ENCODE data around the gene DSCAM.

Gene DSCAM

GRCh38 chr21:40706806-40707655 is 139.9 kb downstream of the DSCAM start:
- TF ChIP-seq CTCF (IDR thresholded peaks at IDR 0.05; ENCODE audit: low read length) (no peak), EZH2 (IDR thresholded peaks at IDR 0.05; ENCODE audit: borderline replicate concordance, low read length) (no peak)
- Histone ChIP-seq H3K9me3 (ENCODE audit: low read length) (no peaks in the 10 kb centered on the region), H3K9me2 (ENCODE audit: low read depth, low read length) (no peaks in the 10 kb centered on the region), H3K4me3 (ENCODE audit: low read depth, low read length, poor library complexity, severe bottlenecking) (no peak overlapping the region), H2AFZ (ENCODE audit: low read length) (no peak overlapping the region), H3K27ac (ENCODE audit: low read depth, low read length, poor library complexity, severe bottlenecking) (no peak overlapping the region), H3K4me2 (ENCODE audit: low read length) (no peak overlapping the region), H3F3A (ENCODE audit: insufficient read depth, low read length) (no peaks in the 10 kb centered on the region), H3K36me3 (ENCODE audit: insufficient read depth, low read length) (no peaks in the 10 kb centered on the region), H4K20me1 (ENCODE audit: insufficient read depth, low read length) (no peaks in the 10 kb centered on the region), H3K9ac (ENCODE audit: low read length) (no peak overlapping the region), H3K79me2 (ENCODE audit: insufficient read depth, low read length) (no peaks in the 10 kb centered on the region), H3K4me1 (ENCODE audit: insufficient read depth, low read length, severe bottlenecking) (no peaks in the 10 kb centered on the region), H3K27me3 (ENCODE audit: insufficient read depth, low read length) (no peaks in the 10 kb centered on the region)

- Histone ChIP-seq H3K27me3 (ENCODE audit: insufficient read depth, low read length) (no peaks in the 10 kb centered on the region), H3K4me3 (ENCODE audit: low read depth, low read length, poor library complexity, severe bottlenecking) (no peak overlapping the region), H2AFZ (ENCODE audit: low read length) (no peak overlapping the region), H3K4me1 (ENCODE audit: insufficient read depth, low read length, severe bottlenecking) (no peaks in the 10 kb centered on the region), H3K9me2 (ENCODE audit: low read depth, low read length) (no peaks in the 10 kb centered on the region), H4K20me1 (ENCODE audit: insufficient read depth, low read length) (no peaks in the 10 kb centered on the region), H3K9ac (ENCODE audit: low read length) (no peak overlapping the region), H3K27ac (ENCODE audit: low read depth, low read length, poor library complexity, severe bottlenecking) (no peak overlapping the region), H3K9me3 (ENCODE audit: low read length) (no peaks in the 10 kb centered on the region), H3K36me3 (ENCODE audit: insufficient read depth, low read length) (no peaks in the 10 kb centered on the region), H3F3A (ENCODE audit: insufficient read depth, low read length) (no peaks in the 10 kb centered on the region), H3K79me2 (ENCODE audit: insufficient read depth, low read length) (no peaks in the 10 kb centered on the region), H3K4me2 (ENCODE audit: low read length) (no peak overlapping the region)
- TF ChIP-seq EZH2 (IDR thresholded peaks at IDR 0.05; ENCODE audit: borderline replicate concordance, low read length) (no peak), CTCF (IDR thresholded peaks at IDR 0.05; ENCODE audit: low read length) (no peak)
These were observed 140.8 kb downstream of the DSCAM start for GRCh38 chr21:40706176-40706575.

- Histone ChIP-seq H3K79me2 (ENCODE audit: insufficient read depth, low read length) (no peaks in the 10 kb centered on the region), H3K27ac (ENCODE audit: low read depth, low read length, poor library complexity, severe bottlenecking) (no peak overlapping the region), H3F3A (ENCODE audit: insufficient read depth, low read length) (no peaks in the 10 kb centered on the region), H4K20me1 (ENCODE audit: insufficient read depth, low read length) (no peaks in the 10 kb centered on the region), H3K4me2 (ENCODE audit: low read length) (no peak overlapping the region), H3K4me3 (ENCODE audit: low read depth, low read length, poor library complexity, severe bottlenecking) (no peak overlapping the region), H3K9me3 (ENCODE audit: low read length) (no peaks in the 10 kb centered on the region), H2AFZ (ENCODE audit: low read length) (no peak overlapping the region), H3K36me3 (ENCODE audit: insufficient read depth, low read length) (no peaks in the 10 kb centered on the region), H3K27me3 (ENCODE audit: insufficient read depth, low read length) (no peaks in the 10 kb centered on the region), H3K9me2 (ENCODE audit: low read depth, low read length) (no peaks in the 10 kb centered on the region), H3K9ac (ENCODE audit: low read length) (no peak overlapping the region), H3K4me1 (ENCODE audit: insufficient read depth, low read length, severe bottlenecking) (no peaks in the 10 kb centered on the region)
- TF ChIP-seq CTCF (IDR thresholded peaks at IDR 0.05; ENCODE audit: low read length) (no peak), EZH2 (IDR thresholded peaks at IDR 0.05; ENCODE audit: borderline replicate concordance, low read length) (no peak)
These were observed 142.8 kb downstream of the DSCAM start for GRCh38 chr21:40704141-40704540.

Data from OCI-LY1 (cell line).